GM20431 (cell line): ENCODE measurements around the gene FAM227B.

Experiments
- in situ Hi-C: fragments of 300-500 bp; cut with MseI, MboI; formaldehyde crosslinking; loops from one replicate; pipeline ENCODE4 v1.15.0; 2020; ENCODE audit warnings: low sequenced_read_pairs; ENCODE audit not compliant: unreplicated experiment

FAM227B gene

GRCh38 chr15:49456166-49456565 is 164.5 kb downstream of the FAM227B start:
- in situ Hi-C loops, result no loop called here

- in situ Hi-C loops, result no loop called here
These were observed 168.0 kb downstream of the FAM227B start for GRCh38 chr15:49452595-49452994.

- in situ Hi-C loops, result no loop called here
These were observed 178.8 kb downstream of the FAM227B start for GRCh38 chr15:49441816-49442215.

GRCh38 chr15:49441356-49441755 is 179.3 kb downstream of the FAM227B start:
- in situ Hi-C loops, result no loop called here

GRCh38 chr15:49439678-49440395 is 180.8 kb downstream of the FAM227B start:
- in situ Hi-C loops, result no loop called here

GRCh38 chr15:49438962-49439631 is 181.5 kb downstream of the FAM227B start:
- in situ Hi-C loops, result no loop called here

- in situ Hi-C loops, result no loop called here
These were observed 183.9 kb downstream of the FAM227B start for GRCh38 chr15:49436751-49437150.

GRCh38 chr15:49435174-49435573 is 185.4 kb downstream of the FAM227B start:
- in situ Hi-C loops, result no loop called here

- in situ Hi-C loops, result no loop called here
These were observed 190.6 kb downstream of the FAM227B start for GRCh38 chr15:49430046-49430445.

- in situ Hi-C loops, result no loop called here
These were observed 192.1 kb downstream of the FAM227B start for GRCh38 chr15:49428409-49429095.

GRCh38 chr15:49427372-49427771 is 193.2 kb downstream of the FAM227B start:
- in situ Hi-C loops, result no loop called here

GRCh38 chr15:49424954-49425353 is 195.7 kb downstream of the FAM227B start:
- in situ Hi-C loops, result loop anchor here (25.0 kb wide), 2 partner anchors 188 to 563 kb away; no protein-coding TSS in a partner anchor

GRCh38 chr15:49423901-49424550 is 196.6 kb downstream of the FAM227B start:
- in situ Hi-C loops, result loop anchor here (25.0 kb wide), 2 partner anchors 187 to 562 kb away; no protein-coding TSS in a partner anchor

- in situ Hi-C loops, result loop anchor here (25.0 kb wide), 2 partner anchors 186 to 561 kb away; no protein-coding TSS in a partner anchor
These were observed 197.6 kb downstream of the FAM227B start, which contains the start of gene FGF7 for GRCh38 chr15:49423021-49423420. TSS of gene FGF7 (plus strand) at chr15:49423242. CDS start at chr15:49424298, 1,056 bp downstream.

GRCh38 chr15:49421991-49422390 is 198.6 kb downstream of the FAM227B start:
- in situ Hi-C loops, result loop anchor here (25.0 kb wide), 2 partner anchors 185 to 560 kb away; no protein-coding TSS in a partner anchor

GRCh38 chr15:49418811-49419210 is 201.8 kb downstream of the FAM227B start:
- in situ Hi-C loops, result loop anchor here (25.0 kb wide), 2 partner anchors 182 to 557 kb away; no protein-coding TSS in a partner anchor

GRCh38 chr15:49415638-49416037 is 205.0 kb downstream of the FAM227B start:
- in situ Hi-C loops, result loop anchor here (25.0 kb wide), 2 partner anchors 178 to 553 kb away; no protein-coding TSS in a partner anchor

- in situ Hi-C loops, result loop anchor here (25.0 kb wide), 2 partner anchors 178 to 553 kb away; no protein-coding TSS in a partner anchor
These were observed 205.5 kb downstream of the FAM227B start for GRCh38 chr15:49415149-49415548.

- in situ Hi-C loops, result loop anchor here (25.0 kb wide), 2 partner anchors 175 to 550 kb away; no protein-coding TSS in a partner anchor
These were observed 207.8 kb downstream of the FAM227B start for GRCh38 chr15:49412797-49413196.

GRCh38 chr15:49410641-49411040 is 210.0 kb downstream of the FAM227B start:
- in situ Hi-C loops, result loop anchor here (25.0 kb wide), 2 partner anchors 173 to 548 kb away; no protein-coding TSS in a partner anchor
